Measurements from ENCODE around the gene SARM1. TPM values are rescaled to one million over a fixed set of nuclear protein-coding genes. Genes with fewer than 3 reads are reported as not detected.

SARM1 gene
- polyA plus RNA-seq, 3 donors from 2014 or later = 8.0 to 9.2 (median 9.1) TPM

DNA sequence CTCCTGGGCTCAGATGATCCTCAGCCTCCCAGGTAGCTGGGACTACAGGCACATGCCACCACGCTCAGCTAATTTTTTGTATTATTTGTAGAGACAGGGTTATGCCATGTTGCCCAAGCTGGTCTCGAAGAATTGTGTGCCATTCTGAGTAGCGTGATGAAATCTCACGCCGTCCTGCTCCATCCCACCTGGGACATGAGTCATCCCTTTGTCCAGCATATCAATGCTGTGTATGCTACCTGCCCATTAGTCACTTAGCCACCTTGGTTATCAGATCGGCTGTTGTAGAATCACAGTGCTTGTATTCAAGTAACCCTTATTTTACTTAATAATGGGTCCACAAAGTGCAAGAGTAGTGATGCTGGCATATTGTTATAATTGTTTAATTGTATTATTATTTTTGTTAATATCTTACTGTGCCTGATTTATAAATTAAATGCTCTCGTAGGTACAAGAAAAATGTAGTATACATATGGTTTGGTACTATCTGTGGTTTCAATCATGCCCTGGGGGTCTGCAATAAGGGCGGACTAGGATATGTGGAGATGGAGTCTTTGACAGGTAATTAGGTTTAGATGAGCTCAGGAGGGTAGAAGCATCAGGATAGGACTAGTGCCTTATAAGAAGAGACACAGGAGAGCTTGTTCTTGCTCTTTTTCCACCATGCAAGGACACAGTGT lies 75.4 kb downstream of the SARM1 start:
- Mint-ChIP-seq H3K27ac (no peak overlapping the region), H3K36me3 (no peaks in the 10 kb centered on the region), H3K27me3 (ENCODE audit: low read depth in 3 of 3) (peaks cover 5 to 12% (median 9%) of the 10 kb centered on the region in 3 donors), H3K4me1 (no peaks in the 10 kb centered on the region), H3K9me3 (no peaks in the 10 kb centered on the region), H3K4me3 (no peak overlapping the region)
- no peak for DNase-seq

DNA sequence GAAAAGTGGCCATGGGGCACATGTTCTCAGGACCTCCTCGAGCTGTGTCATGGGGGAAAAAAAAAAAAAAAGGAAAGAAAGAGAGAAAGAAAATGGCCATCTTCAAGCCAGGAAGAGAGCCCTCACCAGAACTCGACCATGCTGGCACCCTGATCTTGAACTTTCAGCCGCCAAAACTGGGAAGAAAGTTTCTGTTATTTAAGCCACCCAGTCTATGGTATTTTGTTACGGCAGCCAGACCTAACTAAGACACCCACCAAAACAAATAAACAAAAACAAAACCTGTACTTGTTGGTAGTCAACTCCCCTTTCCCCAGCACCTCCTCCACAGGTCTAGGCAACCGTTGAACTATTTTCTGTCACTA lies 75.9 kb downstream of the SARM1 start:
- Mint-ChIP-seq H3K27ac (no peak overlapping the region), H3K36me3 (no peaks in the 10 kb centered on the region), H3K9me3 (no peaks in the 10 kb centered on the region), H3K27me3 (ENCODE audit: low read depth in 3 of 3) (peaks cover 5 to 12% (median 10%) of the 10 kb centered on the region in 3 donors), H3K4me1 (no peaks in the 10 kb centered on the region), H3K4me3 (no peak overlapping the region)
- DNase-seq = no peak

DNA sequence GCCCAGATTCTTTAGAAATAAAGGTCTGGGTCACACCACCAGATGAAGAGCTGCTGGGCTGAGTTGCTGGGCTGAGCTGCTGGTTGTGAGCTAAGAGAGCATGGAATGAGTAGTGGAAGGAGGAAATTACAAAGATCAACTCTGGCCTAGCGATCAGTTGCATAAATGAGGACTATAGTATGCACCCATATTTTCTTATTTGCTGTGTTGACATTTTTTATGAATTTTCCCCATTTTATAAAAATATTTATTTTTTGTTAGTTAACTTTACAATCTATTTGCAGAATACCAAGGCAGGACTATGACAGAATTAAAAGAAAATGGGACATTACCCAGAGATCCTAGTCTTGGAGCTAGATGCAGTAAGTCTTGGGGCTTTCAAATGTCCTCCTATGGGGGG lies 78.4 kb downstream of the SARM1 start:
- Mint-ChIP-seq H3K9me3 (no peaks in the 10 kb centered on the region), H3K27me3 (ENCODE audit: low read depth in 3 of 3) (peaks cover 2 to 12% (median 9%) of the 10 kb centered on the region in 3 donors), H3K36me3 (no peaks in the 10 kb centered on the region), H3K4me1 (no peaks in the 10 kb centered on the region), H3K27ac (no peak overlapping the region), H3K4me3 (no peak overlapping the region)
- no peak for DNase-seq

Other genes starting within 250 kb of the SARM1 start
- gene TMEM97, start 52.5 kb upstream of the SARM1 start, polyA plus RNA-seq = 10 to 100 TPM in 2 of 3 donors, 1 to 10 TPM in 1; 9.8 to 13.8 (median 11.4) TPM
- gene IFT20, start 36.2 kb upstream of the SARM1 start, polyA plus RNA-seq = 10 to 100 TPM; 51.1 to 70.4 (median 53.0) TPM
- gene TNFAIP1, start 35.9 kb upstream of the SARM1 start, polyA plus RNA-seq = 10 to 100 TPM in 1 of 3 donors, 1 to 10 TPM in 2; 4.7 to 11.6 (median 6.7) TPM
- 100 to 1,000 TPM in 1 of 3 donors, 10 to 100 TPM in 2; 79.0 to 134 (median 80.3) TPM for gene POLDIP2, start 14.2 kb upstream of the SARM1 start, polyA plus RNA-seq
- gene SEBOX, start 6.5 kb upstream of the SARM1 start, polyA plus RNA-seq = not detected
- gene VTN, start 1.4 kb upstream of the SARM1 start, polyA plus RNA-seq = not detected
- 1 to 10 TPM in 1 of 3 donors, under 1 TPM in 1, not detected in 1; 0.61 to 1.9 TPM for gene SLC46A1, start 34.5 kb downstream of the SARM1 start, polyA plus RNA-seq
- gene SLC13A2, start 102.0 kb downstream of the SARM1 start, polyA plus RNA-seq = not detected
- gene FOXN1, start 134.7 kb downstream of the SARM1 start, polyA plus RNA-seq = not detected
- 10 to 100 TPM; 45.4 to 61.1 (median 50.4) TPM for gene UNC119, start 180.9 kb downstream of the SARM1 start, polyA plus RNA-seq
- 100 to 1,000 TPM in 1 of 3 donors, 10 to 100 TPM in 2; 71.7 to 135 (median 96.8) TPM for gene PIGS, start 199.8 kb downstream of the SARM1 start, polyA plus RNA-seq
- gene ALDOC, start 205.2 kb downstream of the SARM1 start, polyA plus RNA-seq = 10 to 100 TPM; 50.9 to 80.1 (median 53.2) TPM
- gene SPAG5, start 227.3 kb downstream of the SARM1 start, polyA plus RNA-seq = 1 to 10 TPM in 2 of 3 donors, under 1 TPM in 1; 0.73 to 4.1 (median 3.2) TPM
- under 1 TPM in 1 of 3 donors, not detected in 2; 0.73 TPM for gene RSKR, start 242.5 kb downstream of the SARM1 start, polyA plus RNA-seq

Measured in immature natural killer cell (primary cell).